Measurements from ENCODE around the gene PTGIS.
A peak's percentile ranks its signal among the peaks of the same experiment; 100 is the strongest.

PTGIS gene

GRCh38 chr20:49496553-49497397 lies 71.2 kb downstream of the PTGIS start:
- DNase-seq (ENCODE audit: low read depth, low spot score) = no peak

- DNase-seq (ENCODE audit: low read depth, low spot score) = no peak
Measured at GRCh38 chr20:49496043-49496442, 71.9 kb downstream of the PTGIS start.

GRCh38 chr20:49490689-49491088 lies 77.2 kb downstream of the PTGIS start:
- DNase-seq (ENCODE audit: low read depth, low spot score) = no peak

GRCh38 chr20:49489688-49490087 lies 78.2 kb downstream of the PTGIS start:
- DNase-seq (ENCODE audit: low read depth, low spot score) = no peak

GRCh38 chr20:49486064-49486463 lies 81.9 kb downstream of the PTGIS start:
- DNase-seq (ENCODE audit: low read depth, low spot score) = no peak

GRCh38 chr20:49485563-49485962 lies 82.4 kb downstream of the PTGIS start:
- no peak for DNase-seq (ENCODE audit: low read depth, low spot score)

GRCh38 chr20:49484180-49485140 lies 83.5 kb downstream of the PTGIS start:
- peak; percentile 23 for DNase-seq (ENCODE audit: low read depth, low spot score)

GRCh38 chr20:49483696-49484123 lies 84.2 kb downstream of the PTGIS start:
- DNase-seq (ENCODE audit: low read depth, low spot score) = no peak

GRCh38 chr20:49483018-49483695 lies 84.8 kb downstream of the PTGIS start:
- DNase-seq (ENCODE audit: low read depth, low spot score) = no peak

GRCh38 chr20:49482621-49483017 lies 85.3 kb downstream of the PTGIS start, which contains the start of gene KCNB1:
KCNB1 (minus strand) TSS chr20:49482668; CDS start chr20:49482480, 188 bp downstream.
- no peak for DNase-seq (ENCODE audit: low read depth, low spot score)

GRCh38 chr20:49482173-49482572 lies 85.8 kb downstream of the PTGIS start:
- no peak for DNase-seq (ENCODE audit: low read depth, low spot score)

GRCh38 chr20:49481116-49481515 lies 86.8 kb downstream of the PTGIS start:
- no peak for DNase-seq (ENCODE audit: low read depth, low spot score)

- DNase-seq (ENCODE audit: low read depth, low spot score) = no peak
Measured at GRCh38 chr20:49480236-49480635, 87.7 kb downstream of the PTGIS start.

GRCh38 chr20:49479785-49480184 lies 88.2 kb downstream of the PTGIS start:
- DNase-seq (ENCODE audit: low read depth, low spot score) = no peak

GRCh38 chr20:49478754-49479689 lies 88.9 kb downstream of the PTGIS start:
- DNase-seq (ENCODE audit: low read depth, low spot score) = no peak

GRCh38 chr20:49478266-49478665 lies 89.7 kb downstream of the PTGIS start:
- no peak for DNase-seq (ENCODE audit: low read depth, low spot score)

GRCh38 chr20:49477200-49477599 lies 90.7 kb downstream of the PTGIS start:
- no peak for DNase-seq (ENCODE audit: low read depth, low spot score)

- DNase-seq (ENCODE audit: low read depth, low spot score) = no peak
Measured at GRCh38 chr20:49476016-49476355, 92.0 kb downstream of the PTGIS start.

- DNase-seq (ENCODE audit: low read depth, low spot score) = no peak
Measured at GRCh38 chr20:49475292-49476015, 92.5 kb downstream of the PTGIS start.

GRCh38 chr20:49471397-49471796 lies 96.5 kb downstream of the PTGIS start:
- no peak for DNase-seq (ENCODE audit: low read depth, low spot score)

Measured in activated CD4-positive, CD25-positive, alpha-beta regulatory T cell treated with anti-CD3 and anti-CD28 coated beads, Interleukin-2, amount 50 U/mL, for 16 hours (primary cell).